Ureter (tissue), 1 donor: ENCODE measurements around the gene PLXDC1. TPM values are rescaled to one million over a fixed set of nuclear protein-coding genes. Genes with fewer than 3 reads are reported as not detected.
"Not testable (repeated sequence)": the region's sequence is repeated elsewhere in the genome, so short reads cannot be mapped to it uniquely, and the experiment has no call there.

Experiments used
- DNase-seq: peaks from one replicate; pipeline ENCODE4 v3.0.0-alpha.2; 2020; ENCODE audit warnings: low spot score
- total RNA-seq: library from RNA; stranded (reverse); gene quantifications from one replicate; pipeline ENCODE4 v1.2.4, GENCODE V29; 2023
- donor health status: DM: yes; HTN: yes; CAD: no.

Gene PLXDC1
- total RNA-seq, 1 donor from 2014 or later, result 13.0 TPM

DNA sequence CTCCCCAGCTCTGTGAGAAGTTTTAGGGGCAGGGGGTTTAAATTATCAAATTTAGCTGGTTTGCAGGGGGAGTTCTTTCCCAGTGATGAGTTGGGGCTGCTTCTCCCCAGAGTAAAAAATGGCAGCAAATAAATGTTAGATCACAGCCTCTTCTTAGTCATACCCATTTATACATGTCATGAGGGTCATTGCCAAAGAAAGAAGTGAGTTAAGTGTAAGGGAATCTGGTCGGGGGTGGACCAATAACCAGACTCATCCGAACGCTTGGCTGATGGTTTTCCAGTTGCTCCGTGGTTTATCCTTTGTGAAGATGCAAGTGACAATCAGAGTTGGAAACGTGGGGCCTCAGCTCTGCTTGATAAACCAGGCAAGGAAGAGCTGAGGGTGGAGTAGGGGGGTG, 87.1 kb downstream of the PLXDC1 start:
- DNase-seq, result no peak

- no peak for DNase-seq
Observed at GRCh38 chr17:39063681-39064069, 87.8 kb downstream of the PLXDC1 start.

- DNase-seq, result no peak
Observed at GRCh38 chr17:39062846-39063680, 88.4 kb downstream of the PLXDC1 start.

DNA sequence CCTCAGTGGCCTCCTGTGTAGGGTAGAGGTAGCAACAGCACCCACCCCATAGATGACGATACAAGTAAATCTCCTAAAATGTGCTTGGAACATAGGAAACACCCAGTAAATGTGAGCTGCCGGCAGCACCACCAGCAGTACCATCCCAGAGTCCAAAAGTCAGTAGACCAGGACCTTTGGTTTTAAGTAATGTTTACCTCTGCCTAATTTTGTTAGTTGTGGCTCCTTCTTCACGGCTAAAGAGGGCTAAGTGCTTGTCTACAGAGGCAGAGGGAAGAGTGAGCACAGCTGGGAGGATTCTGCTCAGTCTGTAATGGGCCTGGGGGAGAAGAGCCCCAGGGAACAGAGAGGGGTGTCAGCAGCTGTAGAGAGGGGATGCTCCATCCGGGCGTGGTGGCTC, 92.9 kb downstream of the PLXDC1 start:
- no peak for DNase-seq

GRCh38 chr17:39057701-39058206, 93.7 kb downstream of the PLXDC1 start:
- DNase-seq, result no peak

GRCh38 chr17:39054111-39054645, 97.3 kb downstream of the PLXDC1 start:
- DNase-seq, result no peak

GRCh38 chr17:39052423-39052822, 99.0 kb downstream of the PLXDC1 start:
- DNase-seq, result not testable (repeated sequence)

- no peak for DNase-seq
Observed at GRCh38 chr17:39051001-39051585, 100.3 kb downstream of the PLXDC1 start.

DNA sequence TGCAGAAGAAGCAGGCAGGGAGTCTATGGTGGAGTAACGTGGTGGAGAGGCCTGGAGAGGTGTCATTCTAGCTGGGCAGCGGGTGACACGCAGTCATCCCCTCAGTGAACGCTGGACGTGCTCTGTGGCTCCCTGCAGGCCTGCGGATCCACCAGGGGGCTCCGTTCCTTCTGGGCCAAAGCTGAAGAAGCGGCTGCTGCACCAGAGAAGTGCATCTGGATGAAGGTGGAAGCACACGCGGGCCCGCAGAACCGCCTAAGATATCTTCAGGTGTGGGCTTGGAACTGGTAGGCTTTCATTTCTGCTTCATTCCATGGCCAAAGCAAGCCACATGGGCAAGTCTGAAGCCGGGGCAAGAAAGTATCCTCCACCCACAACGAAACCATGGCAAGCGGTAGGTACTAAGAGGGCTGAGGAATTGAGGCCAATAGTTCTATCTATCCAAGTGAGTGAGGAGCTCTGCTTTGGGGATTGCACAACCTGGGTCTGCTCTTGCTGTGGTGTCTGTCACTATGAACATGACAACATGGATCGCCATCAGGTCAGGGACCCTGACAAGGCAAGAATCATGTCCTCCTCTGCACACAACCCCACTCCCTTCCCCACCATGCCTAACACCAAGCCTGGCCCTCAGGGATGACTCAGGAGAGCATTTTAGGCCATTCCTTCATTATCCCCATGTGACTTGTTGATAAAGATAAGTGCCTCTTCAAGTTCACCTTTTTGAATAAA, 105.3 kb downstream of the PLXDC1 start:
- DNase-seq, result no peak

DNA sequence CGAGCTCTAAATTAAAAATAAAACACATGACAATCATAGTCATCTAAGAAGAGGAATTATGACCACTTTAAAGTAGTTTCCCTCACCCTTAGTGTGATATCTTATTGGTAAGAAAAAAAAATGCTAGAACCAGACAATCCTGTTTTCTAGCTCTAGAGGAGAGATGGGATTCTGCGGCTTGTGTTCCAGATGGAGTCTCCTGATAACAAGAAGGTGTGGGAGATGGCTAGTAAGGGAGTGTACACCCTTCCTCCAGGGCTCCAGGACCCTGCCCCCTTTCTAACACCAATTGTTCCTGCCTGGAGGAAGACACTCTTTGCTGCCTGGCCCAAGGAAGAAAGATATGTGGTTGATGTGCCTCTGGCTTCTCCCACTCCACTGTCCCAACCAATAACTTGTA, 115.4 kb downstream of the PLXDC1 start:
- no peak for DNase-seq

- DNase-seq, result not testable (repeated sequence)
Observed at GRCh38 chr17:39035578-39035977, 115.9 kb downstream of the PLXDC1 start.

GRCh38 chr17:39028690-39029089, 122.7 kb downstream of the PLXDC1 start:
- no peak for DNase-seq

DNA sequence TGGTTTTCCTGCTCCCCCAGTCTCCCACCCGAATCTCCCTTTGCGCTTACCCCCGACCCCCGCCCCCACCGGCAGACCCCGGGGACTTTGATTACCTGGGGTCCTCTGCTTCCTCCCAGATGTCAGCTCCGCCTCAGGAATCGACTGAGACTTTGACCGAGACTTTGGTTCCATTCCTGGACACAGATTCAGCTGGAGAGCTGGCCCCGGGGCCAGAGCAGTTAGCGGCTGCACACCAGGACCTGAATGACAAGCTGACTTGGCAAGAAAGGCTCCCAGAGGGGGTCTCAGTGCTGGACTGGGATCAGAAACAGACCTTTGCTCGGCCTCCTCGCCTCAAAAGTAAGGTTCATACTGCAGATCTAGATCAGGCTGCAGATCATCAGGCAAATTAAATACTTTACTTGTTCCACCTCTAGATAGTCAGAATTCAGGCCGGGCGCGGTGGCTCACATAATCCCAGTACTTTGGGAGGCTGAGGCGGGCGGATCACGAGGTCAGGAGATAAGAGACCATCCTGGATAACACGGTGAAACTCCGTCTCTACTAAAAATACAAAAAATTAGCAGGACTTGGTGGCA, 123.9 kb downstream of the PLXDC1 start:
- no peak for DNase-seq

- peak; percentile 56 for DNase-seq
Observed at GRCh38 chr17:39026980-39027451, 124.4 kb downstream of the PLXDC1 start.

GRCh38 chr17:39026346-39026745, 125.1 kb downstream of the PLXDC1 start:
- not testable (repeated sequence) for DNase-seq

GRCh38 chr17:39022924-39023323, 128.5 kb downstream of the PLXDC1 start:
- no peak for DNase-seq

DNA sequence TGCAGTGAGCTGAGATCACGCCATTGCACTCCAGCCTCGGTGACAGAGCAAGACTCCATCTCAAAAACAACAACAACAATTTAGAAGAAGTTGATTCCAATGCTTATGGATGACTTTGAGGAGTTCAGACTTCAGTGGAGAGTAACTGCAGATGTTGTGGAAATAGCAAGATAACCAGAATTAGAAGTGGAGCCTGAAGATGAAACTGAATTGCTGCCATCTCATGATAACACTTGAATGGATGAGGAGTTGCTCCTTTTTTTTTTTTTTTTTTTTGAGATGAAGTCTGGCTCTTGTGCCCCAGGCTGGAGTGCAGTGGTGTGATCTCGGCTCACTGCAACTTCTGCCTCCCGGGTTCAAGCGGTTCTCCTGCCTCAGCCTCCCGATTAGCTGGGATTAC, 131.4 kb downstream of the PLXDC1 start:
- DNase-seq, result not testable (repeated sequence)

GRCh38 chr17:39018267-39019134, 132.9 kb downstream of the PLXDC1 start:
- DNase-seq, result no peak

DNA sequence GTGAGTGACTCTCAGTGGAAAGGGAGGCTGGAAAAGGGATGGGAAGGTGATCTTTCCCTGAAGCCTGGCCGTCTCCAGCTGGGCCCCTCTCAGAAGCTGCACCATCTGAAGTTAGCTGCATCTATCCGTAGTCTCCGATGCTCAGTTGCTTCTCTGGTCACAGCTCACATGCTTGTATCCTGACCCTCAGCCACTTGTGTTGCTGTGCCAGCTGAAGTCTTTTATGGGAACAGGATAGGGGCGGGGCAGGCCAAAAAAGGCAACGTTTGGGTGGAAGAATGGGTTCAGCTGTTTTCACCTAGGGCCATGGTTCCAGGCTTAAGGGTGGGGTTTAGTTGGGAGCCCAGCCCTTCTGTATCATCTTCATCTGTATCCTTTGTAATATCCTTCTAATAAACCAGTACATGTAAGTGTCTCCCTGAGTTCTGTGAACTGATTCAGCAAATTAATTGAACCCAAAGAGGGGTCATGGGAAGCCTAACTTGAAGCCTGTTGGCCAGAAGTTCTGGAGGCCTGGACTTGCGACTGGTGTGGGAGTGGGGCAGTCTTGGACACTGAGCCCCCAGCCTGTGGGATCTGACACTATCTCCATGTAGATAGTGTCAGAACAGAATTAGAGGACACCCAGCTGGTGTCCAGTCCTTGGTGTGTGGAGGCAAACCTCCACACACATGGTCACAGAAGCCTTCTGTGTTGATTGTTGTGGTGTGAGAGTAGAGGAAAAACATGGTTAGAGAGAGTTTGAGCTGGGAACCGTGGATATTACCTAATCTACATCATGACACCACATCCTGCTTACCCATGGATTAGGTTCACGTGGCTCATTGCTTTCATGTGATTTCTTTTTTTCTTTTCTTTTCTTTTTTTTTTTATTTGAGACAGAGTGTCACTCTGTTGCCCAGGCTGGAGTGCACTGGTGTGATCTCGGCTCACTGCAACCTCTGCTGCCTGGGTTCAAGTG, 135.0 kb downstream of the PLXDC1 start:
- DNase-seq, result no peak

GRCh38 chr17:39015546-39015935, 135.9 kb downstream of the PLXDC1 start:
- DNase-seq, result no peak
